IMR-90 (cell line): ENCODE results near the gene CLEC14A. TPM values are rescaled to one million over a fixed set of nuclear protein-coding genes. Genes with fewer than 3 reads are reported as not detected.

Source experiments
- ATAC-seq: fragments of 200-7000 bp; cut with Tn5 transposase; 2 replicates; pipeline ENCODE4 v1.9.1; 2020; ENCODE audit warnings: low read depth, mild to moderate bottlenecking, moderate library complexity
- BruUV-seq: library from RNA; stranded (reverse); fragments of 400-500 nt; replicated peaks from 2 replicates; lab custom pipeline; 2021; lab: Mats Ljungman, UMichigan
- CTCF ChIA-PET: fragments of 300-600 bp; formaldehyde crosslinking; extraction: SDS; loops from one replicate; lab custom pipeline; 2021; ENCODE audit warnings: antibody characterized with exemption; lab: Yijun Ruan, JAX
- POLR2A ChIA-PET: fragments of 300-600 bp; sonication (Branson Sonifier 250); formaldehyde crosslinking; loops from one replicate; lab custom pipeline; 2022; ENCODE audit warnings: antibody characterized with exemption; ENCODE audit not compliant: unreplicated experiment; lab: Charles Lee
- DNase-seq: peaks from one replicate; pipeline ENCODE4 v3.0.0; 2013
- H2AFZ ChIP-seq: replicated peaks from 2 replicates; pipeline ENCODE3; 2013; ENCODE audit warnings: low read length, mild to moderate bottlenecking; ENCODE audit not compliant: poor library complexity
- H2AK5ac ChIP-seq: 2 replicates; pipeline ENCODE4 v1.6.1; 2013; ENCODE audit warnings: low read depth, low read length, inconsistent platforms
- H2AK9ac ChIP-seq: replicated peaks from 2 replicates; pipeline ENCODE3; 2013; ENCODE audit warnings: mild to moderate bottlenecking, low read depth, low read length, moderate library complexity; ENCODE audit not compliant: poor library complexity
- H2BK120ac ChIP-seq: 2 replicates; pipeline ENCODE4 v1.6.1; 2013; ENCODE audit warnings: low read depth, low read length, inconsistent platforms
- H2BK15ac ChIP-seq: 3 replicates; pipeline ENCODE4 v1.6.1; 2013; ENCODE audit warnings: low read depth, low read length, inconsistent platforms
- H2BK20ac ChIP-seq: 2 replicates; pipeline ENCODE4 v1.6.1; 2013; ENCODE audit warnings: low read depth, mild to moderate bottlenecking, inconsistent platforms, low read length, moderate library complexity
- H2BK5ac ChIP-seq: 2 replicates; pipeline ENCODE4 v1.6.1; 2013; ENCODE audit warnings: mild to moderate bottlenecking, low read depth, low read length, inconsistent platforms; ENCODE audit not compliant: poor library complexity, severe bottlenecking
- H3K14ac ChIP-seq: replicated peaks from 2 replicates; pipeline ENCODE4 v1.6.1; 2013; ENCODE audit warnings: low read depth, low read length, inconsistent platforms
- H3K18ac ChIP-seq: 2 replicates; pipeline ENCODE4 v1.6.1; 2013; ENCODE audit warnings: low read depth, low read length, control low read depth
- H3K23ac ChIP-seq: 2 replicates; pipeline ENCODE4 v1.6.1; 2013; ENCODE audit warnings: low read depth, low read length, inconsistent platforms
- H3K27ac ChIP-seq: 2 replicates; pipeline ENCODE4 v1.5.1; 2013; ENCODE audit warnings: mild to moderate bottlenecking, control low read depth, low read length; ENCODE audit not compliant: insufficient read depth
- H3K27me3 ChIP-seq: 2 replicates; pipeline ENCODE4 v1.6.1; 2013; ENCODE audit warnings: low read length; ENCODE audit not compliant: control insufficient read depth, insufficient read depth
- H3K36me3 ChIP-seq: 2 replicates; pipeline ENCODE4 v1.6.1; 2013; ENCODE audit warnings: low read length, mixed read lengths; ENCODE audit not compliant: control insufficient read depth, insufficient read depth
- H3K4ac ChIP-seq: 2 replicates; pipeline ENCODE4 v1.6.1; 2013; ENCODE audit warnings: low read depth, low read length, inconsistent platforms
- H3K4me1 ChIP-seq: 2 replicates; pipeline ENCODE4 v1.6.1; 2013; ENCODE audit warnings: low read length, mixed read lengths; ENCODE audit not compliant: control insufficient read depth, insufficient read depth
- H3K4me2 ChIP-seq: 2 replicates; pipeline ENCODE4 v1.6.1; 2013; ENCODE audit warnings: low read depth, mild to moderate bottlenecking, control low read depth, low read length, moderate library complexity
- H3K4me3 ChIP-seq: 2 replicates; pipeline ENCODE4 v1.5.1; 2013; ENCODE audit warnings: low read depth, mild to moderate bottlenecking, control low read depth, low read length, moderate library complexity; ENCODE audit not compliant: insufficient read depth
- H3K56ac ChIP-seq: 2 replicates; pipeline ENCODE4 v1.6.1; 2013; ENCODE audit warnings: low read length, inconsistent platforms; ENCODE audit not compliant: insufficient read depth; ENCODE audit errors: extremely low read depth
- H3K79me1 ChIP-seq, 2 experiments: 2 replicates each; pipeline ENCODE4 v1.6.1; 2013; ENCODE audit warnings: low read length in 2 of 2, inconsistent platforms in 1 of 2, low read depth in 1 of 2
- H3K9ac ChIP-seq: 2 replicates; pipeline ENCODE4 v1.6.1; 2013; ENCODE audit warnings: low read depth, low read length, control low read depth
- H3K9me1 ChIP-seq: 2 replicates; pipeline ENCODE4 v1.6.1; 2013; ENCODE audit warnings: low read length, inconsistent platforms; ENCODE audit not compliant: insufficient read depth
- H3K9me3 ChIP-seq: 2 replicates; pipeline ENCODE4 v1.6.1; 2013; ENCODE audit warnings: low read length; ENCODE audit not compliant: control insufficient read depth, insufficient read depth
- H4K20me1 ChIP-seq: 2 replicates; pipeline ENCODE4 v1.6.1; 2013; ENCODE audit warnings: low read length, inconsistent platforms; ENCODE audit not compliant: insufficient read depth
- H4K5ac ChIP-seq: 2 replicates; pipeline ENCODE4 v1.6.1; 2013; ENCODE audit warnings: mild to moderate bottlenecking, low read depth, low read length, control low read depth
- H4K8ac ChIP-seq, 2 experiments: 2 replicates each; pipeline ENCODE4 v1.6.1; 2013; ENCODE audit warnings: low read depth in 2 of 2, low read length in 2 of 2, control low read depth in 1 of 2, inconsistent platforms in 1 of 2
- H4K91ac ChIP-seq: 2 replicates; pipeline ENCODE4 v1.6.1; 2013; ENCODE audit warnings: low read depth, low read length, inconsistent platforms; ENCODE audit not compliant: insufficient read depth
- BHLHE40 ChIP-seq: fragments of 150-350 bp; IDR thresholded peaks from 2 replicates; pipeline ENCODE4 v1.6.1; 2016; ENCODE audit warnings: mild to moderate bottlenecking, low read depth, low read length
- CEBPB ChIP-seq: IDR thresholded peaks from 2 replicates; pipeline ENCODE4 v1.6.1; 2012; ENCODE audit warnings: low read depth, low read length, improper control_type of control experiment
- CHD1 ChIP-seq: IDR thresholded peaks from 2 replicates; pipeline ENCODE4 v1.6.1; 2012; ENCODE audit warnings: low read depth, low read length, improper control_type of control experiment
- FOS ChIP-seq: fragments of 150-350 bp; IDR thresholded peaks from 2 replicates; pipeline ENCODE4 v1.6.1; 2016; ENCODE audit warnings: low read depth, low read length
- MAFK ChIP-seq: IDR thresholded peaks from 2 replicates; pipeline ENCODE4 v1.6.1; 2012; ENCODE audit warnings: low read depth, low read length, improper control_type of control experiment
- MAZ ChIP-seq: IDR thresholded peaks from 2 replicates; pipeline ENCODE4 v1.6.1; 2012; ENCODE audit warnings: low read depth, mild to moderate bottlenecking, low read length, improper control_type of control experiment, moderate library complexity, borderline replicate concordance
- MXI1 ChIP-seq: IDR thresholded peaks from 2 replicates; pipeline ENCODE4 v1.6.1; 2012; ENCODE audit warnings: low read depth, mild to moderate bottlenecking, low read length, moderate library complexity, borderline replicate concordance
- NFE2L2 ChIP-seq: fragments of 150-350 bp; IDR thresholded peaks from 2 replicates; pipeline ENCODE4 v1.6.1; 2016; ENCODE audit warnings: low read depth, mild to moderate bottlenecking, low read length
- POLR2A ChIP-seq: IDR thresholded peaks from 2 replicates; pipeline ENCODE4 v1.6.1; 2012; ENCODE audit warnings: mild to moderate bottlenecking, low read depth, low read length
- RAD21 ChIP-seq: IDR thresholded peaks from 2 replicates; pipeline ENCODE4 v1.6.1; 2012; ENCODE audit warnings: low read length, improper control_type of control experiment
- RCOR1 ChIP-seq: IDR thresholded peaks from 2 replicates; pipeline ENCODE4 v1.6.1; 2012; ENCODE audit warnings: mild to moderate bottlenecking, low read length, improper control_type of control experiment; ENCODE audit not compliant: insufficient replicate concordance
- RFX5 ChIP-seq: IDR thresholded peaks from 2 replicates; pipeline ENCODE4 v1.8.0; 2012; ENCODE audit warnings: low read depth, mild to moderate bottlenecking, low read length, moderate library complexity
- SMC3 ChIP-seq: fragments of 150-350 bp; IDR thresholded peaks from 2 replicates; pipeline ENCODE4 v1.6.1; 2016; ENCODE audit warnings: low read depth, mild to moderate bottlenecking, antibody characterized with exemption, low read length, moderate library complexity
- WGBS, 2 experiments: methylation state at CpG; one replicate each; pipeline versions ENCODE4 v1.1.5 to v1.1.7; 2013; ENCODE audit warnings: missing lambda C conversion rate in 2 of 2; ENCODE audit not compliant: insufficient read length in 1 of 2; ENCODE audit errors: extremely low coverage in 2 of 2; 5-methylcytosine and 5-hydroxymethylcytosine counted together
- dilution Hi-C: fragments of 300-500 bp; cut with HindIII; formaldehyde crosslinking; loops from one replicate; pipeline ENCODE4 v1.14.3; 2018; ENCODE audit warnings: low sequenced_read_pairs; ENCODE audit not compliant: unreplicated experiment
- in situ Hi-C: fragments of 300-500 bp; cut with MboI; formaldehyde crosslinking; loops from 3 replicates; pipeline ENCODE4 v1.14.3; 2019; ENCODE audit warnings: low sequenced_read_pairs, inconsistent platforms, mixed read lengths
- intact Hi-C: fragments of 100-400 bp; cut with micrococcal nuclease; formaldehyde crosslinking; loops from 2 replicates; pipeline ENCODE4 v1.10.0; 2022
- polyA plus RNA-seq, 3 experiments: library from polyadenylated mRNA; depleted of rRNA; stranded (reverse); fragments of >200 nt; gene quantifications; 2 replicates each; pipeline ENCODE4 v1.2.3, GENCODE V29; 2012; ENCODE audit warnings: low replicate concordance in 1 of 3
- total RNA-seq: library from RNA; depleted of rRNA; stranded (reverse); fragments of >200 nt; gene quantifications from 2 replicates; pipeline ENCODE4 v1.2.3, GENCODE V29; 2012
- TF ChIP-seq, protein P1 (sequence below): fragments of 150-350 bp; IDR thresholded peaks from 2 replicates; pipeline ENCODE4 v1.6.1; 2016; ENCODE audit warnings: low read depth, mild to moderate bottlenecking, low read length, moderate library complexity, borderline replicate concordance
- TF ChIP-seq, protein P2 (sequence below): conservative IDR thresholded peaks from 2 replicates; pipeline ENCODE4 v1.5.1; 2012; ENCODE audit warnings: mild to moderate bottlenecking, low read depth, low read length, improper control_type of control experiment
- TF ChIP-seq, protein P3 (sequence below): fragments of 150-350 bp; IDR thresholded peaks from 2 replicates; pipeline ENCODE4 v1.6.1; 2017; ENCODE audit warnings: mild to moderate bottlenecking, antibody characterized with exemption, low read length, low read depth

CLEC14A gene
- total and polyA plus RNA-seq, 2 of the 4 experiments (the other 2 are of a cell fraction) = 3.0 to 6.2 TPM

DNA sequence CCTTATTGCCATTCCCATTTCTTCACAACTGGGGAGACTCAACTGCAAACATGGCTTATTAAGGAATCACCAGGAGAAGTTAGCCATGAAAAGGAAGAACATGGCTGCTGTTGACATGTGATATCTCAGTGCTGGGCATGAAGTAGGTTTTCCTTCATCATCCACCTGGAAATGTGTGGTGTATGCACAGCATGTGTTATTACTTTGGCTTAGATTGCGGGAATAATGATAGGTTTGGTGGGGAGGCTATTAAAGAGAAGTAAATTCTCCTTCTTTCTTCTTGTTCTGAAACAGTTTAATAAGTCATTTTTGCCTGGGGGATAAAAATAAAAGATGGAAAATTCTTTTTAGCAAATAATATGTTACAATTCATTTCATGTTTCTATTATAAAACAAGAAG is 23.7 kb upstream of the CLEC14A start:
- BruUV-seq = no TSS peak
- Histone ChIP-seq H2BK15ac (no peak overlapping the region), H3K79me1 (no peaks in the 10 kb centered on the region), H3K27me3 (no peaks in the 10 kb centered on the region), H2BK5ac (no peak overlapping the region), H4K20me1 (no peaks in the 10 kb centered on the region), H4K8ac (no peak overlapping the region), H3K4ac (no peak overlapping the region), H3K23ac (no peak overlapping the region), H4K91ac (no peak overlapping the region), H3K36me3 (no peaks in the 10 kb centered on the region), H3K56ac (no peak overlapping the region), H3K27ac (no peak overlapping the region), H3K14ac (no peak overlapping the region; the same call in 1 of the 2 replicates), H2AK9ac (no peak overlapping the region), H4K5ac (no peak overlapping the region), H2BK20ac (no peak overlapping the region), H3K9ac (no peak overlapping the region), H3K4me1 (no peaks in the 10 kb centered on the region; the same call in 1 of the 2 replicates), H2AFZ (no peak overlapping the region), H3K9me1 (no peaks in the 10 kb centered on the region), H2AK5ac (no peak overlapping the region), H2BK120ac (no peak overlapping the region), H3K9me3 (no peaks in the 10 kb centered on the region), H3K4me2 (no peak overlapping the region), H3K4me3 (no peak overlapping the region), H3K18ac (peak overlapping the region; percentile 36; the same call in 1 of the 2 replicates)
- intact Hi-C loops (no loop called here), in situ Hi-C loops (no loop called here), dilution Hi-C loops (no loop called here)
- ChIA-PET CTCF (no interaction called here), POLR2A (no interaction called here)
- no CpG with 5 or more reads among the region's 1 CpG for WGBS, 2 experiments
- ATAC-seq = no peak
- TF ChIP-seq POLR2A (no peak), RCOR1 (no peak), SMC3 (no peak), CEBPB (no peak), MAZ (no peak), RAD21 (no peak), MXI1 (no peak), FOS (no peak), MAFK (no peak), BHLHE40 (no peak), CHD1 (no peak), NFE2L2 (no peak), RFX5 (no peak)
- TF ChIP-seq, protein P1, sequence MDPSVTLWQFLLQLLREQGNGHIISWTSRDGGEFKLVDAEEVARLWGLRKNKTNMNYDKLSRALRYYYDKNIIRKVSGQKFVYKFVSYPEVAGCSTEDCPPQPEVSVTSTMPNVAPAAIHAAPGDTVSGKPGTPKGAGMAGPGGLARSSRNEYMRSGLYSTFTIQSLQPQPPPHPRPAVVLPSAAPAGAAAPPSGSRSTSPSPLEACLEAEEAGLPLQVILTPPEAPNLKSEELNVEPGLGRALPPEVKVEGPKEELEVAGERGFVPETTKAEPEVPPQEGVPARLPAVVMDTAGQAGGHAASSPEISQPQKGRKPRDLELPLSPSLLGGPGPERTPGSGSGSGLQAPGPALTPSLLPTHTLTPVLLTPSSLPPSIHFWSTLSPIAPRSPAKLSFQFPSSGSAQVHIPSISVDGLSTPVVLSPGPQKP = no peak
- TF ChIP-seq, protein P2, sequence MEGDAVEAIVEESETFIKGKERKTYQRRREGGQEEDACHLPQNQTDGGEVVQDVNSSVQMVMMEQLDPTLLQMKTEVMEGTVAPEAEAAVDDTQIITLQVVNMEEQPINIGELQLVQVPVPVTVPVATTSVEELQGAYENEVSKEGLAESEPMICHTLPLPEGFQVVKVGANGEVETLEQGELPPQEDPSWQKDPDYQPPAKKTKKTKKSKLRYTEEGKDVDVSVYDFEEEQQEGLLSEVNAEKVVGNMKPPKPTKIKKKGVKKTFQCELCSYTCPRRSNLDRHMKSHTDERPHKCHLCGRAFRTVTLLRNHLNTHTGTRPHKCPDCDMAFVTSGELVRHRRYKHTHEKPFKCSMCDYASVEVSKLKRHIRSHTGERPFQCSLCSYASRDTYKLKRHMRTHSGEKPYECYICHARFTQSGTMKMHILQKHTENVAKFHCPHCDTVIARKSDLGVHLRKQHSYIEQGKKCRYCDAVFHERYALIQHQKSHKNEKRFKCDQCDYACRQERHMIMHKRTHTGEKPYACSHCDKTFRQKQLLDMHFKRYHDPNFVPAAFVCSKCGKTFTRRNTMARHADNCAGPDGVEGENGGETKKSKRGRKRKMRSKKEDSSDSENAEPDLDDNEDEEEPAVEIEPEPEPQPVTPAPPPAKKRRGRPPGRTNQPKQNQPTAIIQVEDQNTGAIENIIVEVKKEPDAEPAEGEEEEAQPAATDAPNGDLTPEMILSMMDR = no peak
- TF ChIP-seq, protein P3, sequence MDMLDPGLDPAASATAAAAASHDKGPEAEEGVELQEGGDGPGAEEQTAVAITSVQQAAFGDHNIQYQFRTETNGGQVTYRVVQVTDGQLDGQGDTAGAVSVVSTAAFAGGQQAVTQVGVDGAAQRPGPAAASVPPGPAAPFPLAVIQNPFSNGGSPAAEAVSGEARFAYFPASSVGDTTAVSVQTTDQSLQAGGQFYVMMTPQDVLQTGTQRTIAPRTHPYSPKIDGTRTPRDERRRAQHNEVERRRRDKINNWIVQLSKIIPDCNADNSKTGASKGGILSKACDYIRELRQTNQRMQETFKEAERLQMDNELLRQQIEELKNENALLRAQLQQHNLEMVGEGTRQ = no peak
- DNase-seq = no peak
